CD4-positive, alpha-beta T cell (primary cell): ENCODE measurements around the gene RNF186. TPM values are rescaled to one million over a fixed set of nuclear protein-coding genes. Genes with fewer than 3 reads are reported as not detected.

Source experiments
- ATAC-seq: fragments of 200-7000 bp; cut with Tn5 transposase; one replicate; pipeline ENCODE4 v1.10.0; 2022; ENCODE audit warnings: mild to moderate bottlenecking; ENCODE audit not compliant: poor library complexity
- CTCF ChIA-PET: fragments of 350-600 bp; sonication (Branson Sonifier 250); formaldehyde crosslinking; loops from one replicate; lab custom pipeline; 2021; ENCODE audit warnings: antibody characterized with exemption, inconsistent platforms; lab: Charles Lee
- POLR2A ChIA-PET: fragments of 350-600 bp; sonication (Branson Sonifier 250); formaldehyde crosslinking; loops from one replicate; lab custom pipeline; 2021; ENCODE audit warnings: antibody characterized with exemption, inconsistent platforms; lab: Charles Lee
- DNase-seq, 14 experiments: peaks; one replicate each; pipeline ENCODE4 v3.0.0-alpha.2; 2013 to 2020; ENCODE audit warnings: mixed read lengths in 2 of 14
- H3K27ac ChIP-seq, 2 donors: one replicate each; pipeline versions ENCODE4 v1.5.1 to v1.7.0; 2013; ENCODE audit warnings: low read length in 2 of 2, low read depth in 1 of 2, mild to moderate bottlenecking in 1 of 2
- H3K27me3 ChIP-seq, 2 experiments: 1 replicate in 1 of 2; 2 replicates in 1 of 2; pipeline versions ENCODE4 v1.6.1 to v1.7.0; 2013; ENCODE audit warnings: low read length in 2 of 2, control low read depth in 1 of 2, mild to moderate bottlenecking in 1 of 2, moderate library complexity in 1 of 2; ENCODE audit not compliant: insufficient read depth in 2 of 2, control insufficient read depth in 1 of 2
- H3K36me3 ChIP-seq: one replicate; pipeline ENCODE4 v1.6.1; 2013; ENCODE audit warnings: low read length, control low read depth; ENCODE audit not compliant: insufficient read depth
- H3K4me1 ChIP-seq: one replicate; pipeline ENCODE4 v1.6.1; 2013; ENCODE audit warnings: low read length, control low read depth; ENCODE audit not compliant: insufficient read depth
- H3K4me3 ChIP-seq: one replicate; pipeline ENCODE4 v1.5.1; 2013; ENCODE audit warnings: mild to moderate bottlenecking, low read length, moderate library complexity
- H3K9me3 ChIP-seq, 2 experiments: 1 replicate in 1 of 2; 2 replicates in 1 of 2; pipeline versions ENCODE4 v1.6.1 to v1.7.0; 2013; ENCODE audit warnings: low read length in 2 of 2, mild to moderate bottlenecking in 2 of 2, control low read depth in 1 of 2, moderate library complexity in 1 of 2; ENCODE audit not compliant: control insufficient read depth in 1 of 2, insufficient read depth in 1 of 2
- H3K27ac Mint-ChIP-seq: one replicate; pipeline ENCODE4 v1.8.0; 2020; ENCODE audit warnings: mixed read lengths
- H3K27me3 Mint-ChIP-seq: one replicate; pipeline ENCODE4 v1.8.0; 2021; ENCODE audit warnings: mixed read lengths
- H3K36me3 Mint-ChIP-seq: one replicate; pipeline ENCODE4 v1.8.0; 2021; ENCODE audit warnings: low read depth, mixed read lengths
- H3K4me1 Mint-ChIP-seq: one replicate; pipeline ENCODE4 v1.8.0; 2021; ENCODE audit warnings: low read depth, mixed read lengths
- H3K4me3 Mint-ChIP-seq: one replicate; pipeline ENCODE4 v1.8.0; 2020; ENCODE audit warnings: mild to moderate bottlenecking, mixed read lengths
- H3K9me3 Mint-ChIP-seq: one replicate; pipeline ENCODE4 v1.8.0; 2020; ENCODE audit warnings: mixed read lengths
- CTCF ChIP-seq: fragments of 200-600 bp; IDR thresholded peaks from one replicate; pipeline ENCODE4 v1.8.0; 2022; ENCODE audit warnings: antibody characterized with exemption, mild to moderate bottlenecking
- intact Hi-C, 2 experiments: fragments of 100-400 bp; cut with DNase I in 1 of 2; cut with micrococcal nuclease in 1 of 2; formaldehyde crosslinking; loops; one replicate each; pipeline versions ENCODE4 v1.15.1 to v1.9.0; 2023 to 2025; cut with DNase I, micrococcal nuclease
- total RNA-seq, 174 experiments: library from RNA in 2 of 174; stranded (reverse) in 2 of 174; gene quantifications; one replicate each; pipeline ENCODE4 v1.2.3 and lab custom pipeline; 2021 to 2026

Gene RNF186
- total RNA-seq, 2 experiments from 2014 or later: not detected

- ChIA-PET CTCF (no interaction called here), POLR2A (no interaction called here)
- ATAC-seq (no peak), DNase-seq (no peak)
- no peak overlapping the region for H3K27ac ChIP-seq
- TF ChIP-seq CTCF: no peak
- Mint-ChIP-seq H3K27me3 (no peaks in the 10 kb centered on the region), H3K4me3 (no peak overlapping the region), H3K27ac (no peak overlapping the region), H3K36me3 (peaks cover 78% of the 10 kb centered on the region), H3K9me3 (no peaks in the 10 kb centered on the region), H3K4me1 (peaks cover 12% of the 10 kb centered on the region)
- H3K4me1 ChIP-seq: no peaks in the 10 kb centered on the region
- intact Hi-C loops: no loop called here
- H3K4me3 ChIP-seq: no peak overlapping the region
- H3K9me3 ChIP-seq: no peaks in the 10 kb centered on the region
- no peaks in the 10 kb centered on the region for H3K27me3 ChIP-seq
- peaks cover 46% of the 10 kb centered on the region for H3K36me3 ChIP-seq
These were observed 28.1 kb downstream of the RNF186 start for GRCh38 chr1:19786988-19787423.

GRCh38 chr1:19785660-19786059 is 29.4 kb downstream of the RNF186 start:
- peaks cover 41% of the 10 kb centered on the region for H3K36me3 ChIP-seq
- no peak for TF ChIP-seq CTCF
- H3K4me1 ChIP-seq: no peaks in the 10 kb centered on the region
- H3K9me3 ChIP-seq: no peaks in the 10 kb centered on the region
- Mint-ChIP-seq H3K9me3 (no peaks in the 10 kb centered on the region), H3K27me3 (no peaks in the 10 kb centered on the region), H3K4me1 (peaks cover 8% of the 10 kb centered on the region), H3K27ac (no peak overlapping the region), H3K4me3 (no peak overlapping the region), H3K36me3 (peaks cover 80% of the 10 kb centered on the region)
- ATAC-seq (no peak), DNase-seq (no peak)
- no peak overlapping the region for H3K27ac ChIP-seq
- no peak overlapping the region for H3K4me3 ChIP-seq
- intact Hi-C loops: no loop called here
- CTCF ChIA-PET: no interaction called here
- no peaks in the 10 kb centered on the region for H3K27me3 ChIP-seq
- POLR2A ChIA-PET: no interaction called here

GRCh38 chr1:19780267-19780877 is 34.7 kb downstream of the RNF186 start:
- CTCF ChIA-PET: no interaction called here
- H3K4me1 ChIP-seq: no peaks in the 10 kb centered on the region
- no peak overlapping the region for H3K27ac ChIP-seq
- intact Hi-C loops: no loop called here
- no peak overlapping the region for H3K27ac Mint-ChIP-seq
- no peak for DNase-seq
- H3K9me3 Mint-ChIP-seq: no peaks in the 10 kb centered on the region
- H3K27me3 Mint-ChIP-seq: no peaks in the 10 kb centered on the region
- no peak for ATAC-seq
- H3K36me3 ChIP-seq: peaks cover 53% of the 10 kb centered on the region
- H3K4me1 Mint-ChIP-seq: no peaks in the 10 kb centered on the region
- peaks cover 0 to 6% of the 10 kb centered on the region in 2 experiments for H3K9me3 ChIP-seq
- POLR2A ChIA-PET: no interaction called here
- no peak for TF ChIP-seq CTCF
- H3K4me3 Mint-ChIP-seq: no peak overlapping the region
- no peaks in the 10 kb centered on the region for H3K27me3 ChIP-seq
- no peak overlapping the region for H3K4me3 ChIP-seq
- peaks cover 80% of the 10 kb centered on the region for H3K36me3 Mint-ChIP-seq
